Measurements from ENCODE around the gene ABCC3. TPM values are rescaled to one million over a fixed set of nuclear protein-coding genes. Genes with fewer than 3 reads are reported as not detected.

The ABCC3 gene
- total RNA-seq, 1 experiment from 2014 or later = 66.2 TPM

- intact Hi-C loops (cut with micrococcal nuclease) = no loop called here
- peaks cover 25 to 46% of the 10 kb centered on the region in 2 experiments for H3K4me1 ChIP-seq (ENCODE audit: control insufficient read depth in 1 of 2, insufficient read depth in 2 of 2, low read length in 2 of 2)
- H3K27ac ChIP-seq (ENCODE audit: low read depth, low read length) = no peak overlapping the region
- ATAC-seq = no peak
- no peak overlapping the region for H2AFZ ChIP-seq (ENCODE audit: low read depth, low read length, poor library complexity, severe bottlenecking)
- ChIA-PET CTCF (no interaction called here), POLR2A (no interaction called here), RAD21 (ENCODE audit: low non-redundant PET in 1 of 2, low total read pairs in 2 of 2, uncharacterized antibody in 2 of 2, unreplicated experiment in 2 of 2) (no interaction called here)
- no peak for DNase-seq (ENCODE audit: low read depth, low spot score)
- no peak overlapping the region; the same call in 1 of the 2 replicates for H3K4me2 ChIP-seq (ENCODE audit: low read length)
- no peaks in the 10 kb centered on the region for H3K27me3 ChIP-seq (ENCODE audit: insufficient read depth, low read length)
- peaks cover 100% of the 10 kb centered on the region for H3K79me2 ChIP-seq (ENCODE audit: insufficient read depth, low read length)
- no peak overlapping the region for H3K4me3 ChIP-seq (replicated peaks in 1 of 2; ENCODE audit: low read depth in 1 of 2, low read length in 2 of 2)
- peaks cover 86% of the 10 kb centered on the region for H4K20me1 ChIP-seq (ENCODE audit: insufficient read depth)
- TF ChIP-seq EGR1 (IDR thresholded peaks at IDR 0.05; ENCODE audit: low read depth) (no peak), ATF3 (IDR thresholded peaks at IDR 0.05) (no peak), ZBTB33 (IDR thresholded peaks at IDR 0.05; ENCODE audit: extremely low read depth, insufficient replicate concordance, low read length) (no peak), YY1 (IDR thresholded peaks at IDR 0.05; ENCODE audit: extremely low read depth, insufficient replicate concordance, low read depth, low read length) (no peak), POLR2AphosphoS5 (IDR thresholded peaks at IDR 0.05; ENCODE audit: low read depth, low read length) (no peak)
- H3K9me3 ChIP-seq (ENCODE audit: control insufficient read depth in 1 of 2, insufficient read depth in 1 of 2, low read depth in 1 of 2, low read length in 2 of 2) = no peaks in the 10 kb centered on the region
- no TSS peak for BruUV-seq (replicated peaks)
- H3K36me3 ChIP-seq (ENCODE audit: control insufficient read depth in 1 of 2, insufficient read depth in 2 of 2, low read length in 2 of 2) = peaks cover 0 to 8% of the 10 kb centered on the region in 2 experiments; a peak in 3 of 4 replicates
- H3K9ac ChIP-seq (ENCODE audit: low read length) = no peak overlapping the region
- no peaks in the 10 kb centered on the region for H3K9me2 ChIP-seq (ENCODE audit: insufficient read depth)
Measured at GRCh38 chr17:50728881-50729765, 94.4 kb downstream of the ABCC3 start.
